ENCODE results near the gene IFITM1. TPM values are rescaled to one million over a fixed set of nuclear protein-coding genes. Genes with fewer than 3 reads are reported as not detected.

The IFITM1 gene
- total RNA-seq, 1 donor from 2014 or later: 13.3 TPM

DNA sequence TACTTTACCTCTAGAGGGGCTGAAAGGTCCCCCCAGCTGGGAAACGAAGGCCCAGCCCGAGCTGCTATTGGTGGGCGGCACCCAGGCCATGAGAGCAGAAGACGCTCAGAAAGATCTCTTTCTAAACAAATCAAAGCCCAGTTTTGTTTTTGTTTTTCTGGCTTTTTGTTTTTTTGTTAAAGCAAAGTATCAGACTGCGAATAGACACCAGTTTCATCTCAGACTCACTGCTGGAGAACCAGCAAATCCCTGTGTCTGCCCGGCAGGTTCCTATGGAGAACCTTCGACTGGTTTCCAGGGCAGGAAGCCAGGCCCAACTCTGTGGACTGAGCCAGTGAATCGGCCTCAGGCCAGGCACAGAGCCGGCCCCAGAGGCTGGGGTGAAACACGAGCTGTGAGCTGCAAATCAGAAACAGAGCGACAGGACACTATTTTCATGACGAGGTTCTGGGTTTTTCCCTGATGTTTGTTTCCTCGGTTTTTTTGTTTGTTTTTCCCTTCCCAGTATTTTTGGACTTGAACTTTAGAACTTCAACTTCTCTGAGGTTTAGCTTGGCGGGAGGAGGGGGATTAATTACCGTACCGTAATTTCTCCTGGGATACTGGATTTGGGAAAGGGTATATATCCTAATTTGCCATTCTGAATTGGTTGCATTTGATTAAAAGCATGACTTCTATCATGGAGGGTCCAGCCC, 39.5 kb downstream of the IFITM1 start:
- H3K27me3 Mint-ChIP-seq (ENCODE audit: insufficient read depth, low read depth): peaks cover 12% of the 10 kb centered on the region
- H3K4me3 Mint-ChIP-seq: peak overlapping the region; percentile 13
- H3K27ac Mint-ChIP-seq: peak overlapping the region; percentile 62
- Histone ChIP-seq H3K4me1 (peaks cover 13% of the 10 kb centered on the region), H3K9ac (no peak overlapping the region), H4K20me1 (ENCODE audit: low read depth) (no peaks in the 10 kb centered on the region), H2AFZ (replicated peaks) (peak overlapping the region; percentile 2), H3F3A (ENCODE audit: low read depth) (peaks cover 36% of the 10 kb centered on the region), H3K4me2 (no peak overlapping the region), H3K36me3 (no peaks in the 10 kb centered on the region), H3K4me3 (no peak overlapping the region), H3K9me3 (ENCODE audit: low read depth) (no peaks in the 10 kb centered on the region), H3K27ac (peak overlapping the region; percentile 18), H3K27me3 (no peaks in the 10 kb centered on the region), H3K79me2 (ENCODE audit: low read depth) (no peaks in the 10 kb centered on the region)
- H3K9me3 Mint-ChIP-seq: peaks cover 7% of the 10 kb centered on the region
- H3K4me1 Mint-ChIP-seq: peaks cover 40% of the 10 kb centered on the region
- H3K36me3 Mint-ChIP-seq: peaks cover 2% of the 10 kb centered on the region
- no peak for DNase-seq (ENCODE audit: low spot score)
- TF ChIP-seq EZH2 (IDR thresholded peaks at IDR 0.05) (no peak), EZH2phosphoT487 (IDR thresholded peaks at IDR 0.05) (no peak)
- TF ChIP-seq, protein P1, sequence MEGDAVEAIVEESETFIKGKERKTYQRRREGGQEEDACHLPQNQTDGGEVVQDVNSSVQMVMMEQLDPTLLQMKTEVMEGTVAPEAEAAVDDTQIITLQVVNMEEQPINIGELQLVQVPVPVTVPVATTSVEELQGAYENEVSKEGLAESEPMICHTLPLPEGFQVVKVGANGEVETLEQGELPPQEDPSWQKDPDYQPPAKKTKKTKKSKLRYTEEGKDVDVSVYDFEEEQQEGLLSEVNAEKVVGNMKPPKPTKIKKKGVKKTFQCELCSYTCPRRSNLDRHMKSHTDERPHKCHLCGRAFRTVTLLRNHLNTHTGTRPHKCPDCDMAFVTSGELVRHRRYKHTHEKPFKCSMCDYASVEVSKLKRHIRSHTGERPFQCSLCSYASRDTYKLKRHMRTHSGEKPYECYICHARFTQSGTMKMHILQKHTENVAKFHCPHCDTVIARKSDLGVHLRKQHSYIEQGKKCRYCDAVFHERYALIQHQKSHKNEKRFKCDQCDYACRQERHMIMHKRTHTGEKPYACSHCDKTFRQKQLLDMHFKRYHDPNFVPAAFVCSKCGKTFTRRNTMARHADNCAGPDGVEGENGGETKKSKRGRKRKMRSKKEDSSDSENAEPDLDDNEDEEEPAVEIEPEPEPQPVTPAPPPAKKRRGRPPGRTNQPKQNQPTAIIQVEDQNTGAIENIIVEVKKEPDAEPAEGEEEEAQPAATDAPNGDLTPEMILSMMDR (IDR thresholded peaks at IDR 0.05): no peak

DNA sequence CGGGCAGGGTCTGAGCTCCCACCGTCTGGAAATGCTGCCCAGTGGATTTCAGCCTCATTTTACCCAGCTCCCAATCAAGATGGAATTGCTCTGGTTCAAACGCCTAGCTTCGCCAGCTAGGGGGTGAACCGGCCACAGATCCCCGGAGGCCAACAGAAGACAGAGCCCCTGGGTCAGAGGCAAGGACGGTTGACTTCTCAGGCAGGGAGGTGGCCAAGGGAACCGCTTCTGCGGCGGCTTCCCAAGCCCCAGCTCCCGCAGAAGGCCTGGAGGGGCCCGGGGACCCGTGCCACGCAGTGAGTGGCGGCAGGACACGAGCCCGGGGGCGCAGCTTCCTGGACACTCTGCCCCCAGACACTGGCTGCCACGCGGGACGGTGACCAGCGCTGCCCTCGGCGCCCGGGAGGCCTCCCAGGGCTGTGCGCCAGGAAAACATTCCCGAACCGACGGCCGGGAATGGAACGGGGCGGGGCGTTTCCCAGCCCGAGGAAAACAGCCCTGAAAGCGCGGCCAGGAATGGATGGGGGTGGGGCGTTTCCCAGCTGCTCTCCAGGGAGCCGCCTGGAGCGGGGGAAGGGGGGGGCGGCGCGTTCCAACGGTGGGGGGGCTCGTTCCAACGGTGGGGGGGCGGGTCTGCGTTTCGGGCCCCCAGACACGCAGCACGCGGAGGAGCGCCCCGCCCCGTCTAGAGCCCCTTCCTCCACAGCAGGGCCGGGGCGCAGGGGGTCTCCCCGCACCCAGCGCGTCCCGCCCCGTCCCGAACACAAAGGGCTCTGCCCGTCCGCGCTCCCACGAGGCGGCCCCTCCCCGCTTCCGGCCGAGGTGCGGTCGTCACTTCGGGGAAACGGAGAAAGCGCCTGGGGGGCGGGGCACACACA, 42.0 kb downstream of the IFITM1 start:
- Histone ChIP-seq H3K4me2 (peak overlapping the region; percentile 75), H3K79me2 (ENCODE audit: low read depth) (no peaks in the 10 kb centered on the region), H3F3A (ENCODE audit: low read depth) (peaks cover 36% of the 10 kb centered on the region), H3K9me3 (ENCODE audit: low read depth) (no peaks in the 10 kb centered on the region), H3K27ac (peak overlapping the region; percentile 94), H3K4me3 (peak overlapping the region; percentile 53), H3K27me3 (no peaks in the 10 kb centered on the region), H3K36me3 (no peaks in the 10 kb centered on the region), H3K4me1 (peaks cover 13% of the 10 kb centered on the region), H4K20me1 (ENCODE audit: low read depth) (no peaks in the 10 kb centered on the region), H3K9ac (no peak overlapping the region), H2AFZ (replicated peaks) (no peak overlapping the region)
- H3K4me3 Mint-ChIP-seq: peak overlapping the region; percentile 76
- DNase-seq (ENCODE audit: low spot score): peak; percentile 93
- peak overlapping the region; percentile 84 for H3K27ac Mint-ChIP-seq
- peaks cover 34% of the 10 kb centered on the region for H3K4me1 Mint-ChIP-seq
- peaks cover 2% of the 10 kb centered on the region for H3K36me3 Mint-ChIP-seq
- TF ChIP-seq, protein P1 (IDR thresholded peaks at IDR 0.05): no peak
- no peak for TF ChIP-seq EZH2phosphoT487 (IDR thresholded peaks at IDR 0.05)
- no peak for TF ChIP-seq EZH2 (IDR thresholded peaks at IDR 0.05)
- peaks cover 18% of the 10 kb centered on the region for H3K27me3 Mint-ChIP-seq (ENCODE audit: insufficient read depth, low read depth)
- H3K9me3 Mint-ChIP-seq: peaks cover 23% of the 10 kb centered on the region

DNA sequence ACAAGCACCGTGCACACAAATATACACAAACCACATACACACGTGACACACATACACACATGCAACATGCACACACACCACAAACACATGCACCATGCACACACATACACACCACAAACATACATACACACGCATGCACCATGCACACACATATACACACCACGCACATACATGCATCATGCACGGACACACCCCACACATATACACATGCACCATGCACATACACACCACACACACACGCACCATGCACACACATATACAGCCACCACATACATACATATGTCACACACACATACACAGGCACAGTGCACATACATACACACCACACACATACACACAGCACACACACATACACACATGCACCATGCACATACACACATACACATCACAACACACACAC, 42.8 kb downstream of the IFITM1 start:
- peaks cover 6% of the 10 kb centered on the region for H3K9me3 ChIP-seq (ENCODE audit: low read depth)
- H3F3A ChIP-seq (ENCODE audit: low read depth): peaks cover 36% of the 10 kb centered on the region
- H3K9me3 Mint-ChIP-seq: peaks cover 30% of the 10 kb centered on the region
- no peak overlapping the region for H3K27ac ChIP-seq
- H3K4me3 ChIP-seq: no peak overlapping the region
- H3K27me3 Mint-ChIP-seq (ENCODE audit: insufficient read depth, low read depth): peaks cover 14% of the 10 kb centered on the region
- no peak overlapping the region for H3K27ac Mint-ChIP-seq
- H3K9ac ChIP-seq: no peak overlapping the region
- H3K36me3 Mint-ChIP-seq: peaks cover 2% of the 10 kb centered on the region
- TF ChIP-seq EZH2 (IDR thresholded peaks at IDR 0.05): no peak
- TF ChIP-seq EZH2phosphoT487 (IDR thresholded peaks at IDR 0.05): no peak
- TF ChIP-seq, protein P1 (IDR thresholded peaks at IDR 0.05): no peak
- no peak for DNase-seq (ENCODE audit: low spot score)
- no peaks in the 10 kb centered on the region for H3K36me3 ChIP-seq
- peaks cover 13% of the 10 kb centered on the region for H3K4me1 ChIP-seq
- H2AFZ ChIP-seq (replicated peaks): no peak overlapping the region
- no peaks in the 10 kb centered on the region for H4K20me1 ChIP-seq (ENCODE audit: low read depth)
- H3K79me2 ChIP-seq (ENCODE audit: low read depth): no peaks in the 10 kb centered on the region
- H3K4me1 Mint-ChIP-seq: peaks cover 29% of the 10 kb centered on the region
- H3K4me3 Mint-ChIP-seq: no peak overlapping the region
- H3K27me3 ChIP-seq: no peaks in the 10 kb centered on the region
- H3K4me2 ChIP-seq: no peak overlapping the region
